AG09319 (cell line): ENCODE measurements around the gene BMP4.
A peak's percentile ranks its signal among the peaks of the same experiment; 100 is the strongest.

ENCODE experiments used
- DNase-seq: peaks from one replicate; pipeline ENCODE4 v3.0.0-alpha.2; 2010; ENCODE audit warnings: low read depth; ENCODE audit errors: extremely low read depth
- TF ChIP-seq, protein P1 (sequence below): IDR thresholded peaks from 2 replicates; pipeline ENCODE4 v1.5.1; 2011; ENCODE audit warnings: low read depth, mild to moderate bottlenecking, inconsistent platforms, low read length, moderate library complexity

The BMP4 gene

DNA sequence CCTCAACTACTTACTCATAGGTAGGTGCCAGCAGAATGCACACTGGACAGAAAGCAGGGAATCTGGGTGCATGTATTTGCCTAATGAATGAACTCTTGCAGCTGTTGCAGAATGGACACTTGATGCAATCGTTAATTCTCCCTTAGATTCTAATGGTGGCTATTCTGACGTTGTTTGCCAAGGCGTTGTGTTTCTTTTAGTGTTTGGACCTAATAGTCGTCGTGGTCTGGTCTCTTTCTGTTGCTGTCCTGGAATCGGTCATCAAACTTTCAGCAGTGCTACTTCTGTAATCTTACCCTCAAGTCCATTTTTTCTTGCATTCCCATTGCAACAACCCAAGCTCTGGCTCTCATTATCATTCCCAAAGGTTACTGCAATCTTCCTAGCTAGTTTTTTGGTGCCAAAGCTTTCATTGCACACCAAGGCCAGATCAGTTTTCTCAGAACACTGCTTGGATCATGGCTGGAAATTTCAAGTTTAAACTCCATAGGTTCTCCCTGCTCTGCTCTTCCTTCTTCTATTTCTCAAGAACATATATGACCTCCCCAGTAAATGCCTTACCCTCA, 31.3 kb downstream of the BMP4 start:
- peak; percentile 75 for DNase-seq
- TF ChIP-seq, protein P1, sequence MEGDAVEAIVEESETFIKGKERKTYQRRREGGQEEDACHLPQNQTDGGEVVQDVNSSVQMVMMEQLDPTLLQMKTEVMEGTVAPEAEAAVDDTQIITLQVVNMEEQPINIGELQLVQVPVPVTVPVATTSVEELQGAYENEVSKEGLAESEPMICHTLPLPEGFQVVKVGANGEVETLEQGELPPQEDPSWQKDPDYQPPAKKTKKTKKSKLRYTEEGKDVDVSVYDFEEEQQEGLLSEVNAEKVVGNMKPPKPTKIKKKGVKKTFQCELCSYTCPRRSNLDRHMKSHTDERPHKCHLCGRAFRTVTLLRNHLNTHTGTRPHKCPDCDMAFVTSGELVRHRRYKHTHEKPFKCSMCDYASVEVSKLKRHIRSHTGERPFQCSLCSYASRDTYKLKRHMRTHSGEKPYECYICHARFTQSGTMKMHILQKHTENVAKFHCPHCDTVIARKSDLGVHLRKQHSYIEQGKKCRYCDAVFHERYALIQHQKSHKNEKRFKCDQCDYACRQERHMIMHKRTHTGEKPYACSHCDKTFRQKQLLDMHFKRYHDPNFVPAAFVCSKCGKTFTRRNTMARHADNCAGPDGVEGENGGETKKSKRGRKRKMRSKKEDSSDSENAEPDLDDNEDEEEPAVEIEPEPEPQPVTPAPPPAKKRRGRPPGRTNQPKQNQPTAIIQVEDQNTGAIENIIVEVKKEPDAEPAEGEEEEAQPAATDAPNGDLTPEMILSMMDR, result no peak

DNA sequence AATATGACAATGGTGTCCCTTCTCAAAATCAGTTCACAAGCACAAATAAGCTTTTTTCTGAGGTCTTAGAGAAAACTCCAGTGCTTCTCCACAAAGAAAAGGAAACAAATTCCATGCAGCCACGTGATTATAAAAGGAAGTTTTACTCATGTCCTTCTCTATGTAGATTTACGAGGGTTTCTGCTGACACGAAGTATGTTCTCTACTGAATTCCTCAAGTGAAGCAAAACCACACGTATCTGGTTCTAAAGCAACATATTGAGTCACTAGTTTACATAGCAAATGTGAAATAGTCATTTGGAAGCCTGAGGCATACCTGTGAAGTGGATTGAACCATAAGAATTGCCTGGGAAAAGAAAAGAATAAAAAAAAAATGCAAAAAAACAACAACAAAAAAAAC, 31.9 kb downstream of the BMP4 start:
- TF ChIP-seq, protein P1, result no peak
- peak; percentile 55 for DNase-seq

DNA sequence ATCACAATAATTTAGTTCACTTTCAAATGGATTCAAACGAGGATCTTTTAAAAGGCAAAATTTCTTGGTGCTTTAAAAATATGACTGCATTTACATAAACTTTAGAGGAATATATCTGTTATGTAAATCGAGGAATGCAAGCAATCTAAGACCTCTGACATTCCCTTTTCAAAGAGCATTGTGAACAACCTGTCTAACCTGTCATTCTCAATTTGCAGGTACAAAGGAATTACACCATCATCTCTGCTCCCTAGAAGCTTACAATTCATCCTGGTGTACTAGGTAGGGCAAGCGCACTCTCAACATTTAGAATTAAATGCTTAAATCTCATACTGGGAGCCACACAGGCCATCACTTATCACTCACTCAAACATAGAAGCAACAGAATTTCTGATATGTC, 35.6 kb downstream of the BMP4 start:
- DNase-seq, result no peak
- TF ChIP-seq, protein P1, result no peak

DNA sequence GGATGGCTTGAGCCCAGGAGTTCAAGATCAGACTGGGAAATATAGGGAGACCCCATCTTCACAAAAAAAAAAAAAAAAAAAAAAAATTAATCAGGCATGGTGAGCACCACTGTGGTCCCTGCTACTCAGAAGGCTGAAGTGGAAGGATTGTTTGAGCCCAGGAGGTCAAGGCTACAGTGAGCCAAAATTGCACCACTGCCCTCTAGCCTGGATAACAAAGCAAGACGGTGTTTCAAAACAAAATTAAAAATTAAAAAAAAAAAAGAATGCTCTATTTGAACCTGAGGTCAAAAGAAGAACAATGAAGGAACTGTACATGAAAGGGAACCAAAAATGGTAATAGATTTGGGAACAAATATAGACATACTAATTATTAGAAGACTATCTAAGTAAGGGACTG, 40.4 kb downstream of the BMP4 start:
- DNase-seq, result no peak
- TF ChIP-seq, protein P1, result no peak

DNA sequence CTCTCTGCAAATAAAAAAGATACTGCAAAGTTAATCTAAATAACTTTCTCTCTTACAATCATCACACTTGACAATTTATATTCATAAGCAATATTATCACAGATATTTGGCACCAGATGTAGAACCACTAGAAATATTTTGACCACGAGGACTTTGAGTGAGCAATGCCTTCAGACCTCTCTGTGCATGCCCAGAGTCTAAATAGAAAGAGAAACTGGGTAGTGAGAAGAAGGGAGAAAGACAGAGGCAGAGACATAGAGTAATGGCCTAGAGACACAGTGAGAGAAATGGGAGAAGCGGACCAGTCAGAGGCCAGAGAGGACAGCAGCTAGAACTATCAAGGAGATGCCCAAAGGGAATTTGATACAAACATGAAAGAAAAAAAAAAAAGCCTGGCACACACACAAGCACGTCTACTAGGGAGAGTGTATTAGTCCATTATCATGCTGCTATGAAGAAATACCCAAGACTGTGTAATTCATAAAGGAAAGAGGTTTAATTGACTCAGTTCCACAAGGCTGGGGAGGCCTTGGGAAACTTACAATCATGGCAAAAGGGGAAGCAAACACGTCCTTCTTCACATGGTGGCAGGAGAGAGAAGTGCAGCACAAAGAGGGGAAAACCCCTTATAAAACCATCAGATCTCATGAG, 41.1 kb downstream of the BMP4 start:
- no peak for DNase-seq
- TF ChIP-seq, protein P1, result no peak

DNA sequence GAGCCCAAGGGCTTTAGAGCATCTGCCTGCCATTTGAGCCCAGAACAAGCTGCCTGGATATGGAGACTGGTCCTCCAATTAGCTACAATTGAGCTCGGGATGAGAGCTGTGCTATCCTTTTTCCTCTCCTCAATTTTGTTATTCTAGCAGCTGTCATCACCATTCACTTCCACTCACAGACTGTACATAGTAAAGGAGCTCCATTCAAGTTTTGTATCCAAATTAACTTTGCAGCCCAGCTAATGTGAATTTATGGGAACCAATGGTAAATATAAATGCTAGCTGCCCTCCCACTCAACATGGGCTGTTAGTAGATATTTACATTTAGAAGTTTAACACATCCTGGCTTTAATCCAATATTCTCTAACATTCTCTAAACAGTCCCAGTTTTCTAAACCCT, 44.6 kb downstream of the BMP4 start:
- TF ChIP-seq, protein P1, result no peak
- no peak for DNase-seq

DNA sequence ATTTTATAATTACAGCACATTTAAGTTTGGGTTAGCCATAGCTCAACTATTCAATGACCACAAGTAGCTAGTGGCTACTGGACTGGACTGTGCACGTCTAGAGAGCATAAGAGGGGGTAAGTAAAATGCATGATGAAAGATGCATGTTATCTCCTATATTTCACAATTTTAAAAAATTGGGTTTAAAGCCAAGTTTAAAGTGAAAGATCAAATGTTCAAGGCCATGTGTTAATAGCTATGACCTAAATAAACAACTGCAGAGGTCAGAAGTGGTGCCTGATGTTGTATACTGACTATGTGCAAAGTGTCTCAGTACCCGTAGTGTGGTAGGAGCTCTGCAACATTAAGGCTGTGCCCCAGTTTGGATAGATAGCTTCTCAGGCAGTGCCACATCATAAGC, 48.2 kb downstream of the BMP4 start:
- no peak for DNase-seq
- TF ChIP-seq, protein P1, result no peak
